ENCODE measurements around the gene GTPBP1.

GTPBP1 gene

GRCh38 chr22:38720350-38720749 lies 14.6 kb downstream of the GTPBP1 start:
- H2AFZ ChIP-seq (ENCODE audit: low read length) = no peak overlapping the region
- DNase-seq (ENCODE audit: low spot score) = no peak
- no peak overlapping the region for H3K4me3 ChIP-seq (ENCODE audit: low read length in 2 of 2)
- peaks cover 9% of the 10 kb centered on the region for H3K79me1 ChIP-seq (ENCODE audit: low read depth, low read length)
- no peak overlapping the region for H3K23ac ChIP-seq (ENCODE audit: low read depth, low read length, poor library complexity)
- H2BK5ac ChIP-seq (ENCODE audit: low read length) = no peak overlapping the region
- no peak overlapping the region for H2AK5ac ChIP-seq (ENCODE audit: low read depth, low read length)
- no peak overlapping the region for H2BK120ac ChIP-seq (ENCODE audit: low read depth, low read length)
- H3K27ac ChIP-seq (replicated peaks; ENCODE audit: low read length) = no peak overlapping the region
- H3K14ac ChIP-seq (ENCODE audit: low read length) = no peak overlapping the region
- no peak overlapping the region for H4K91ac ChIP-seq (ENCODE audit: low read depth, low read length, poor library complexity)
- H3K4ac ChIP-seq (ENCODE audit: low read length) = no peak overlapping the region
- H3K9ac ChIP-seq (ENCODE audit: low read depth, low read length, poor library complexity) = no peak overlapping the region
- peaks cover 0 to 2% of the 10 kb centered on the region in 2 donors for H3K9me3 ChIP-seq (replicated peaks in 1 of 2; ENCODE audit: control insufficient read depth in 2 of 2, insufficient read depth in 1 of 2, low read depth in 1 of 2, low read length in 2 of 2)
- no CpG with 5 or more reads among the region's 3 CpGs for WGBS, 2 donors (ENCODE audit: extremely low coverage in 2 of 2, insufficient read length in 2 of 2, insufficient replicate concordance in 1 of 2)
- H3K18ac ChIP-seq (ENCODE audit: low read length) = no peak overlapping the region
- H3K4me2 ChIP-seq (ENCODE audit: insufficient read depth, low read length, poor library complexity, severe bottlenecking) = no peak overlapping the region
- H3K27me3 ChIP-seq (ENCODE audit: control insufficient read depth in 3 of 3, insufficient read depth in 3 of 3, low read depth in 1 of 3, low read length in 3 of 3) = no peaks in the 10 kb centered on the region
- no peak overlapping the region for H2BK12ac ChIP-seq (ENCODE audit: low read length)
- H2BK15ac ChIP-seq (ENCODE audit: low read length) = no peak overlapping the region
- peaks cover 50 to 93% of the 10 kb centered on the region in 2 donors for H3K36me3 ChIP-seq (replicated peaks in 1 of 2; ENCODE audit: control insufficient read depth in 2 of 2, insufficient read depth in 2 of 2, low read length in 2 of 2)
- H3K4me1 ChIP-seq (ENCODE audit: control insufficient read depth in 2 of 2, insufficient read depth in 1 of 2, low read depth in 1 of 2, low read length in 2 of 2) = peaks cover 0 to 3% of the 10 kb centered on the region in 2 donors
- H4K8ac ChIP-seq (ENCODE audit: low read depth, low read length) = no peak overlapping the region

GRCh38 chr22:38721551-38721950 lies 15.8 kb downstream of the GTPBP1 start:
- peaks cover 0 to 2% of the 10 kb centered on the region in 2 donors for H3K9me3 ChIP-seq (replicated peaks in 1 of 2; ENCODE audit: control insufficient read depth in 2 of 2, insufficient read depth in 1 of 2, low read depth in 1 of 2, low read length in 2 of 2)
- WGBS, 2 donors (ENCODE audit: extremely low coverage in 2 of 2, insufficient read length in 2 of 2, insufficient replicate concordance in 1 of 2) = no CpG with 5 or more reads among the region's 7 CpGs

GRCh38 chr22:38724176-38724575 lies 18.4 kb downstream of the GTPBP1 start:
- H3K9me3 ChIP-seq (replicated peaks in 1 of 2; ENCODE audit: control insufficient read depth in 2 of 2, insufficient read depth in 1 of 2, low read depth in 1 of 2, low read length in 2 of 2) = no peaks in the 10 kb centered on the region
- no peak overlapping the region for H4K91ac ChIP-seq (ENCODE audit: low read depth, low read length, poor library complexity)
- H2BK12ac ChIP-seq (ENCODE audit: low read length) = no peak overlapping the region
- no peaks in the 10 kb centered on the region for H3K4me1 ChIP-seq (ENCODE audit: control insufficient read depth in 2 of 2, insufficient read depth in 1 of 2, low read depth in 1 of 2, low read length in 2 of 2)
- H3K4ac ChIP-seq (ENCODE audit: low read length) = no peak overlapping the region
- no peak overlapping the region for H4K8ac ChIP-seq (ENCODE audit: low read depth, low read length)
- H2BK5ac ChIP-seq (ENCODE audit: low read length) = no peak overlapping the region
- no peak overlapping the region for H3K9ac ChIP-seq (ENCODE audit: low read depth, low read length, poor library complexity)
- DNase-seq (ENCODE audit: low spot score) = no peak
- H3K79me1 ChIP-seq (ENCODE audit: low read depth, low read length) = peaks cover 6% of the 10 kb centered on the region
- H3K14ac ChIP-seq (ENCODE audit: low read length) = no peak overlapping the region
- H3K23ac ChIP-seq (ENCODE audit: low read depth, low read length, poor library complexity) = no peak overlapping the region
- no peak overlapping the region for H2BK15ac ChIP-seq (ENCODE audit: low read length)
- H2AFZ ChIP-seq (ENCODE audit: low read length) = no peak overlapping the region
- no peak overlapping the region for H2BK120ac ChIP-seq (ENCODE audit: low read depth, low read length)
- no peak overlapping the region for H3K4me2 ChIP-seq (ENCODE audit: insufficient read depth, low read length, poor library complexity, severe bottlenecking)
- H3K27me3 ChIP-seq (ENCODE audit: control insufficient read depth in 3 of 3, insufficient read depth in 3 of 3, low read depth in 1 of 3, low read length in 3 of 3) = no peaks in the 10 kb centered on the region
- WGBS, 2 donors (ENCODE audit: extremely low coverage in 2 of 2, insufficient read length in 2 of 2, insufficient replicate concordance in 1 of 2) = no CpG with 5 or more reads among the region's 7 CpGs
- no peak overlapping the region for H3K18ac ChIP-seq (ENCODE audit: low read length)
- no peak overlapping the region for H3K27ac ChIP-seq (replicated peaks; ENCODE audit: low read length)
- H2AK5ac ChIP-seq (ENCODE audit: low read depth, low read length) = no peak overlapping the region
- no peak overlapping the region for H3K4me3 ChIP-seq (ENCODE audit: low read length in 2 of 2)
- peaks cover 66 to 93% of the 10 kb centered on the region in 2 donors for H3K36me3 ChIP-seq (replicated peaks in 1 of 2; ENCODE audit: control insufficient read depth in 2 of 2, insufficient read depth in 2 of 2, low read length in 2 of 2)

More at GRCh38 chr22:38721551-38721950, 15.8 kb downstream of the GTPBP1 start:
- Histone ChIP-seq H3K14ac (ENCODE audit: low read length) (no peak overlapping the region), H2AFZ (ENCODE audit: low read length) (no peak overlapping the region), H2BK15ac (ENCODE audit: low read length) (no peak overlapping the region), H4K91ac (ENCODE audit: low read depth, low read length, poor library complexity) (no peak overlapping the region), H3K4ac (ENCODE audit: low read length) (no peak overlapping the region), H2AK5ac (ENCODE audit: low read depth, low read length) (no peak overlapping the region), H3K79me1 (ENCODE audit: low read depth, low read length) (peaks cover 6% of the 10 kb centered on the region), H4K8ac (ENCODE audit: low read depth, low read length) (no peak overlapping the region), H3K9ac (ENCODE audit: low read depth, low read length, poor library complexity) (no peak overlapping the region), H3K4me3 (ENCODE audit: low read length in 2 of 2) (no peak overlapping the region), H2BK12ac (ENCODE audit: low read length) (no peak overlapping the region), H2BK120ac (ENCODE audit: low read depth, low read length) (no peak overlapping the region), H3K36me3 (replicated peaks in 1 of 2; ENCODE audit: control insufficient read depth in 2 of 2, insufficient read depth in 2 of 2, low read length in 2 of 2) (peaks cover 50 to 93% of the 10 kb centered on the region in 2 donors), H3K23ac (ENCODE audit: low read depth, low read length, poor library complexity) (no peak overlapping the region), H2BK5ac (ENCODE audit: low read length) (no peak overlapping the region), H3K27me3 (ENCODE audit: control insufficient read depth in 3 of 3, insufficient read depth in 3 of 3, low read depth in 1 of 3, low read length in 3 of 3) (no peaks in the 10 kb centered on the region), H3K4me2 (ENCODE audit: insufficient read depth, low read length, poor library complexity, severe bottlenecking) (no peak overlapping the region), H3K4me1 (ENCODE audit: control insufficient read depth in 2 of 2, insufficient read depth in 1 of 2, low read depth in 1 of 2, low read length in 2 of 2) (peaks cover 0 to 3% of the 10 kb centered on the region in 2 donors), H3K18ac (ENCODE audit: low read length) (no peak overlapping the region), H3K27ac (replicated peaks; ENCODE audit: low read length) (no peak overlapping the region)
- no peak for DNase-seq (ENCODE audit: low spot score)

DNA sequence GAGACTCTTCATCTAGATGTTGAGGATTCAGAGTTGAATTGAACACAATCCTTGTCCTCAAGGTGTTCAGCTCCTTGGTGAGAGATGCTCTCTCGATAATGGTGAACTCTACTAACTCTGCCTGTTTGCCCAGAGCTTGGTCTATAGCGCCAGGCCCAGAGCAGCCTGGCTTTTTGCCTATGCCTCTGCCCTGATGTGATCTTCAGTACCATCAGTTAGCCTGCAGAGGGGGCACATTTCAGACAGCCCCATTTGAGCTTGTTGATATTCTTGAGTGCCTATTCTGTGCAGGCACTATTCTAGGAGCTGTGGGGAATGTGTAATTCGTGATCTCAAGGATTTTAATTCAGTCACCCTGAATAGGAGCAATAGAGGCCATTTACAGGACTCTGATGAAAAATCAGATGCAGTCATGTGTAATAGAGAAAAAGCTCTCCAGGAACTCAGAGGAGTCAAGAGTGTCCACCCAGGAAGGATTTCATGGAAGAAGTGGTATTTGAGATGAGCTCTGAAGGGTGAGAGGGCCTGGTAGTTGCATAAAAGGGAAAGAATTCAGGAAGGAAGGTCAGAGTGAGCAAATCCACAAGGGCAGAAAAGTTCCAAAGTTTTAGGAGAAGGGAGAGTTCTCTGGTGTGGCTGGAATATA lies 19.3 kb downstream of the GTPBP1 start:
- Histone ChIP-seq H3K4me2 (ENCODE audit: insufficient read depth, low read length, poor library complexity, severe bottlenecking) (no peak overlapping the region), H3K9ac (ENCODE audit: low read depth, low read length, poor library complexity) (no peak overlapping the region), H2BK12ac (ENCODE audit: low read length) (no peak overlapping the region), H2BK15ac (ENCODE audit: low read length) (no peak overlapping the region), H3K4me1 (ENCODE audit: control insufficient read depth in 2 of 2, insufficient read depth in 1 of 2, low read depth in 1 of 2, low read length in 2 of 2) (no peaks in the 10 kb centered on the region), H2BK5ac (ENCODE audit: low read length) (no peak overlapping the region), H3K79me1 (ENCODE audit: low read depth, low read length) (peaks cover 6% of the 10 kb centered on the region), H2BK120ac (ENCODE audit: low read depth, low read length) (no peak overlapping the region), H3K14ac (ENCODE audit: low read length) (no peak overlapping the region), H3K23ac (ENCODE audit: low read depth, low read length, poor library complexity) (no peak overlapping the region), H3K27me3 (ENCODE audit: control insufficient read depth in 3 of 3, insufficient read depth in 3 of 3, low read depth in 1 of 3, low read length in 3 of 3) (no peaks in the 10 kb centered on the region), H3K9me3 (replicated peaks in 1 of 2; ENCODE audit: control insufficient read depth in 2 of 2, insufficient read depth in 1 of 2, low read depth in 1 of 2, low read length in 2 of 2) (no peaks in the 10 kb centered on the region), H3K18ac (ENCODE audit: low read length) (no peak overlapping the region), H3K4ac (ENCODE audit: low read length) (no peak overlapping the region), H2AK5ac (ENCODE audit: low read depth, low read length) (no peak overlapping the region), H3K36me3 (replicated peaks in 1 of 2; ENCODE audit: control insufficient read depth in 2 of 2, insufficient read depth in 2 of 2, low read length in 2 of 2) (peaks cover 74 to 97% of the 10 kb centered on the region in 2 donors), H3K27ac (replicated peaks; ENCODE audit: low read length) (no peak overlapping the region), H2AFZ (ENCODE audit: low read length) (no peak overlapping the region), H3K4me3 (ENCODE audit: low read length in 2 of 2) (no peak overlapping the region), H4K8ac (ENCODE audit: low read depth, low read length) (no peak overlapping the region), H4K91ac (ENCODE audit: low read depth, low read length, poor library complexity) (no peak overlapping the region)
- WGBS, 2 donors (ENCODE audit: extremely low coverage in 2 of 2, insufficient read length in 2 of 2, insufficient replicate concordance in 1 of 2) = no CpG with 5 or more reads among the region's 3 CpGs
- DNase-seq (ENCODE audit: low spot score) = no peak
